ENCODE results near the gene PTPN14. TPM values are rescaled to one million over a fixed set of nuclear protein-coding genes. Genes with fewer than 3 reads are reported as not detected.

The PTPN14 gene
- total RNA-seq, 1 experiment from 2014 or later = 209 TPM

- no peaks in the 10 kb centered on the region for H3K9me3 ChIP-seq (ENCODE audit: control insufficient read depth, insufficient read depth, low read depth, low read length)
- POLR2A ChIA-PET = interaction anchor here (0.7 to 0.9 kb wide), 2 partner anchors 25 to 93 kb away, joined by 3 to 4 read pairs; no protein-coding TSS in a partner anchor
- H3K4me1 ChIP-seq (ENCODE audit: control insufficient read depth, insufficient read depth, low read length) = peaks cover 30% of the 10 kb centered on the region
- BruUV-seq (replicated peaks) = no TSS peak
- no peaks in the 10 kb centered on the region for H3K27me3 ChIP-seq (ENCODE audit: control insufficient read depth, insufficient read depth, low read length)
- DNase-seq (ENCODE audit: low read depth, low spot score) (no peak), ATAC-seq (no peak)
- in situ Hi-C loops (cut with HindIII; ENCODE audit: low pct_unique_long_range_greater_than_20kb, low sequenced_read_pairs) = no loop called here
- no peak overlapping the region for H3K4me3 ChIP-seq (ENCODE audit: low read depth in 2 of 2, low read length in 2 of 2)
- no peaks in the 10 kb centered on the region for H3K36me3 ChIP-seq (ENCODE audit: control insufficient read depth, insufficient read depth, low read length)
- no peak for TF ChIP-seq TCF7L2 (IDR thresholded peaks at IDR 0.05; ENCODE audit: low read depth, low read length)
- TF ChIP-seq REST (IDR thresholded peaks at IDR 0.05; ENCODE audit: insufficient read depth in 1 of 2, low read depth in 2 of 2, low read length in 1 of 2) = no peak
- TF ChIP-seq SIN3A (IDR thresholded peaks at IDR 0.05; ENCODE audit: borderline replicate concordance, insufficient read depth, low read depth, low read length) = no peak
- no peak for TF ChIP-seq POLR2AphosphoS5 (IDR thresholded peaks at IDR 0.05; ENCODE audit: low read depth, low read length)
- no peak for TF ChIP-seq CTCF (IDR thresholded peaks at IDR 0.05)
- CTCF ChIA-PET = no interaction called here
- intact Hi-C loops (cut with micrococcal nuclease; ENCODE audit: unreplicated experiment) = no loop called here
- H3K27ac ChIP-seq (ENCODE audit: low read length) = no peak overlapping the region
Measured at GRCh38 chr1:214565310-214565709, 13.9 kb upstream of the PTPN14 start.

GRCh38 chr1:214563881-214564280, 12.5 kb upstream of the PTPN14 start:
- intact Hi-C loops (cut with micrococcal nuclease; ENCODE audit: unreplicated experiment) (no loop called here), in situ Hi-C loops (cut with HindIII; ENCODE audit: low pct_unique_long_range_greater_than_20kb, low sequenced_read_pairs) (no loop called here)
- Histone ChIP-seq H3K27me3 (ENCODE audit: control insufficient read depth, insufficient read depth, low read length) (no peaks in the 10 kb centered on the region), H3K9me3 (ENCODE audit: control insufficient read depth, insufficient read depth, low read depth, low read length) (no peaks in the 10 kb centered on the region), H3K27ac (ENCODE audit: low read length) (no peak overlapping the region), H3K4me3 (ENCODE audit: low read depth in 2 of 2, low read length in 2 of 2) (no peak overlapping the region), H3K36me3 (ENCODE audit: control insufficient read depth, insufficient read depth, low read length) (no peaks in the 10 kb centered on the region), H3K4me1 (ENCODE audit: control insufficient read depth, insufficient read depth, low read length) (peaks cover 19% of the 10 kb centered on the region)
- ChIA-PET POLR2A (no interaction called here), CTCF (no interaction called here)
- DNase-seq (ENCODE audit: low read depth, low spot score) (no peak), ATAC-seq (no peak)
- no peak for TF ChIP-seq CTCF (IDR thresholded peaks at IDR 0.05)
- TF ChIP-seq POLR2AphosphoS5 (IDR thresholded peaks at IDR 0.05; ENCODE audit: low read depth, low read length) = no peak
- no TSS peak for BruUV-seq (replicated peaks)

Measured in Panc1 (cell line).